Measurements from ENCODE around the gene IFNL4.
"Not testable (repeated sequence)": the region's sequence is repeated elsewhere in the genome, so short reads cannot be mapped to it uniquely, and the experiment has no call there.

The IFNL4 gene

GRCh38 chr19:39247701-39248664, 673 bp downstream of the IFNL4 start:
- FAIRE-seq, result no peak
- DNase-seq (ENCODE audit: insufficient read length), result no peak
- TF ChIP-seq POLR2AphosphoS5 (IDR thresholded peaks at IDR 0.05; ENCODE audit: low read depth, low read length), result no peak

DNA sequence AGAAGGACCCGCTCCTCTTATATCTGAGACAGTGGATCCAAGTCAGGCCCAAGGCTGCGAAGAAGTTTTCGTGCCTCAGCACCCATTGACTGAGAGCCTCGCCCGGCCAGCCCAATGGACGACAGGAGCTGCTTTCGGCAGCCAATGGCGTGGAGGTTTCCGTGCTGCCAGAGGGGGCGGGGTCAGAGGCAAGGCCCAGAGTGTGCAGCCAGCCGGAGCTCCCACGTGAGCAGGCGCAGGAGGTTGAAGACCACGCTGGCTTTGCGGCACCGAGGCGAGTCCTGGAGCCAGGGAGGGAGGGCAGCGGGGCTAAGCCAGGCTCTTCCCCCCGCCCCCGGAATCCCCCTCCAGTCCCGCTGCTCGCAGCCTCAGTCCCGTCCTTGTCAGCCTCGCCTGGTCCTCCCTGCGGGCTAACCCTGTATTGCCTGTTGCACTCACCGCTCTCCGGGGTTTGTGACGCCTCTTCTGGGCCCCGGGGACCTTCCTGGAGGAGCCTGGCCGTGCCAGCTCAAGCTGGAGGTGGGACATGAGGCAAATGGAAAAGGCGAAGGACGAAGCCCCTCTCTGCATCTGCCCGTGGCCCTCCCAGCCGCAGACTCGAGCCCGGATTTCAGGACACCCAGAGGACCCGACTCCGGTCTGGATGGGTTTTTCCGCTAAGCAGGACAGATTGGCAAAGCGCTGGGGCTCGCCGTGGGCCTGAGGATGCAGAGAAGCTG, 1.5 kb downstream of the IFNL4 start:
- FAIRE-seq, result no peak
- no peak for DNase-seq (ENCODE audit: insufficient read length)
- TF ChIP-seq POLR2A (IDR thresholded peaks at IDR 0.05; ENCODE audit: low read depth, low read length), result no peak
- TF ChIP-seq POLR2AphosphoS5 (IDR thresholded peaks at IDR 0.05; ENCODE audit: low read depth, low read length), result no peak
- no peak for TF ChIP-seq TAF1 (IDR thresholded peaks at IDR 0.05; ENCODE audit: borderline replicate concordance, low read depth, low read length)

- peak; percentile 44 for FAIRE-seq
- not testable (repeated sequence) for DNase-seq (ENCODE audit: insufficient read length)
Measured at GRCh38 chr19:39245166-39245565, 3.5 kb downstream of the IFNL4 start.

GRCh38 chr19:39244410-39245100, 4.1 kb downstream of the IFNL4 start, which contains the start of gene IFNL3:
IFNL3 (minus strand) TSS chr19:39245006; CDS start chr19:39244967, 39 bp downstream.
- FAIRE-seq; DNase-seq (ENCODE audit: insufficient read length): not testable (repeated sequence)

GRCh38 chr19:39243741-39244140, 4.9 kb downstream of the IFNL4 start:
- DNase-seq (ENCODE audit: insufficient read length); FAIRE-seq: not testable (repeated sequence)

DNA sequence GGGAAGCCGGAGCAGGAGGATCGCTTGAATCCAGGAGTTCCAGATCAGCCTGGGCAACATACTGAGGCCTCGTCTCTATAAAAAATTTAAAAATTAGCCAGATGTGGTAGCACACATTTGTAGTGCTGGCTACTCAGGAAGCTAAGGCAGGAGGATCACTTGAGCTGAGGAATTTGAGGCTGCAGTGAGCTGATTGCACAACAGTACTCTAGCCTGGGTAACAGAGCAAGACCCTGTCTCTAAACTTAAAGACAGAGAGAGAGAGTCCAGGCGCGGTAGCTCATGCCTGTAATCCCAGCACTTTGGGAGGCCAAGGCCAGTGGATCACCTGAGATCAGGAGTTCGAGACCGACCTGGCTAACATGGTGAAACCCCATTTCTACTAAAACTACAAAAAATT, 8.2 kb downstream of the IFNL4 start:
- FAIRE-seq (no peak), DNase-seq (ENCODE audit: insufficient read length) (no peak)
- TF ChIP-seq TAF1 (IDR thresholded peaks at IDR 0.05; ENCODE audit: borderline replicate concordance, low read depth, low read length), result no peak
- TF ChIP-seq POLR2A (IDR thresholded peaks at IDR 0.05; ENCODE audit: low read depth, low read length), result no peak
- no peak for TF ChIP-seq POLR2AphosphoS5 (IDR thresholded peaks at IDR 0.05; ENCODE audit: low read depth, low read length)

DNA sequence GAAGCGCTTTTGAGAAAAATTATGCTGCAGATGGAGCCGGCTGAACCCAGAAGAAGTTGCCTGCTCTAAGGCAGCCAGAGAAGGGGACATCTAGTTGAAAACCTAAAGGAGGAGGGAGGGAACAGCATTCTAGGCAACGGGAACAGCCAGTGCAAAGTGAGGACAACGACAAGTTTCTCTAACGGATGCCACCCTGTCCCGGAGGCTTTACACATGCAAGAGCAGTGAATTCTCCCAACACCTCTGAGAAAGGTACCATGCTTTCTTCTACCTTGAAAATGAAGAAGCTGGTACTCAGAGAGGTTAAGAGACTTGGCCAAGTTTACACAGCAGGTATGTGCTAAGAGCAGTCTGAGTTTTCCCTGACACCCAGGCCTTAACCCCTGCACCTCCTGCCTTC, 9.7 kb downstream of the IFNL4 start:
- DNase-seq (ENCODE audit: insufficient read length) (no peak), FAIRE-seq (no peak)

DNA sequence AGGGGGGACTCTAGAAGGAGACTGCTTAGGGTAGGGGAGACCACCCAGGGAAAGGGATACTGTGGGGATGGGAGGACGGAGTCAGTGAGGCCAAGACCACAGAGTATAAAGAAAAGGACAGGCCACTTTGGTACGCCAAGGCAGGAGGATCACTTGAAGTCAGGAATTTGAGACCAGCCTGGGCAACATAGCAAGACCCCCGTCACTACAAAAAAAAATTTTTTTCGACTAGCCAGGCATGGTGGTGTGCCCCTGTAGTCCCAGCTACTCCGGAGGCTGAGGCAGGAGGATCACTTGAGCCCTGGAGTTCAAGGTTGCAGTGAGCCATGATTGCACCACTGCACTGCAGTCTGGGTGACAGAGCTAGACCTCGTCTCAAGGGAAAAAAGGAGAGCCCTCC, 10.4 kb downstream of the IFNL4 start:
- no peak for DNase-seq (ENCODE audit: insufficient read length)

More for the DNA sequence above, 9.7 kb downstream of the IFNL4 start:
- TF ChIP-seq POLR2AphosphoS5 (IDR thresholded peaks at IDR 0.05; ENCODE audit: low read depth, low read length) (no peak), TAF1 (IDR thresholded peaks at IDR 0.05; ENCODE audit: borderline replicate concordance, low read depth, low read length) (no peak), POLR2A (IDR thresholded peaks at IDR 0.05; ENCODE audit: low read depth, low read length) (no peak)

GRCh38 chr19:39237200-39238184, 11.2 kb downstream of the IFNL4 start:
- FAIRE-seq, result peak; percentile 81
- no peak for TF ChIP-seq TAF1 (IDR thresholded peaks at IDR 0.05; ENCODE audit: borderline replicate concordance, low read depth, low read length)
- no peak for TF ChIP-seq POLR2A (IDR thresholded peaks at IDR 0.05; ENCODE audit: low read depth, low read length)
- no peak for TF ChIP-seq POLR2AphosphoS5 (IDR thresholded peaks at IDR 0.05; ENCODE audit: low read depth, low read length)
- DNase-seq (ENCODE audit: insufficient read length), result peak; percentile 51

More for the DNA sequence above, 10.4 kb downstream of the IFNL4 start:
- TF ChIP-seq POLR2A (IDR thresholded peaks at IDR 0.05; ENCODE audit: low read depth, low read length) (no peak), TAF1 (IDR thresholded peaks at IDR 0.05; ENCODE audit: borderline replicate concordance, low read depth, low read length) (no peak), POLR2AphosphoS5 (IDR thresholded peaks at IDR 0.05; ENCODE audit: low read depth, low read length) (no peak)
- no peak for FAIRE-seq

- no peak for FAIRE-seq
- no peak for TF ChIP-seq POLR2AphosphoS5 (IDR thresholded peaks at IDR 0.05; ENCODE audit: low read depth, low read length)
- TF ChIP-seq TAF1 (IDR thresholded peaks at IDR 0.05; ENCODE audit: borderline replicate concordance, low read depth, low read length), result no peak
- TF ChIP-seq POLR2A (IDR thresholded peaks at IDR 0.05; ENCODE audit: low read depth, low read length), result no peak
- DNase-seq (ENCODE audit: insufficient read length), result no peak
Measured at GRCh38 chr19:39236527-39236926, 12.1 kb downstream of the IFNL4 start.

GRCh38 chr19:39232708-39233107, 15.9 kb downstream of the IFNL4 start:
- DNase-seq (ENCODE audit: insufficient read length) (no peak), FAIRE-seq (no peak)
- TF ChIP-seq POLR2AphosphoS5 (IDR thresholded peaks at IDR 0.05; ENCODE audit: low read depth, low read length), result no peak
- no peak for TF ChIP-seq TAF1 (IDR thresholded peaks at IDR 0.05; ENCODE audit: borderline replicate concordance, low read depth, low read length)
- no peak for TF ChIP-seq POLR2A (IDR thresholded peaks at IDR 0.05; ENCODE audit: low read depth, low read length)

Measured in GM12892 (cell line).